ENCODE measurements around the gene HDAC4. TPM values are rescaled to one million over a fixed set of nuclear protein-coding genes. Genes with fewer than 3 reads are reported as not detected.

HDAC4 gene
- total and polyA plus RNA-seq, 2 of the 8 experiments (the other 6 are each of a cell fraction or from before 2014, with no cell fraction given): 15.4 to 31.5 TPM

GRCh38 chr2:239026711-239027361 lies 374.0 kb downstream of the HDAC4 start (continued):
- TF ChIP-seq CHD7 (IDR thresholded peaks at IDR 0.05; ENCODE audit: insufficient replicate concordance, low read length) (no peak), RAD21 (IDR thresholded peaks at IDR 0.05 in 1 of 2, conservative IDR thresholded peaks at IDR 0.05 in 1 of 2; ENCODE audit: low read depth in 2 of 2, low read length in 2 of 2) (peak; percentile 15 to 20; a peak in 1 of 4 replicates), USF2 (IDR thresholded peaks at IDR 0.05; ENCODE audit: low read length) (no peak), RBBP5 (IDR thresholded peaks at IDR 0.05; ENCODE audit: borderline replicate concordance, low read depth, low read length) (no peak), GABPA (IDR thresholded peaks at IDR 0.05; ENCODE audit: borderline replicate concordance, insufficient read depth, low read length) (0 out of 2 replicates have a peak, but pooled peaks have one; percentile 46), ATF3 (IDR thresholded peaks at IDR 0.05; ENCODE audit: insufficient read depth, low read depth, low read length) (no peak)

Measured in H1 (cell line).